Activated CD4-positive, alpha-beta T cell treated with anti-CD3 and anti-CD28 coated beads, Interleukin-2, amount 50 U/mL, for 1 hour (primary cell): ENCODE results near the gene FLT3.
"Not testable (repeated sequence)": the region's sequence is repeated elsewhere in the genome, so short reads cannot be mapped to it uniquely, and the experiment has no call there.

Experiments used
- DNase-seq: peaks from one replicate; pipeline ENCODE4 v3.0.0-alpha.2; 2020

Gene FLT3

GRCh38 chr13:27971236-27971645, 129.1 kb downstream of the FLT3 start:
- DNase-seq, result no peak

DNA sequence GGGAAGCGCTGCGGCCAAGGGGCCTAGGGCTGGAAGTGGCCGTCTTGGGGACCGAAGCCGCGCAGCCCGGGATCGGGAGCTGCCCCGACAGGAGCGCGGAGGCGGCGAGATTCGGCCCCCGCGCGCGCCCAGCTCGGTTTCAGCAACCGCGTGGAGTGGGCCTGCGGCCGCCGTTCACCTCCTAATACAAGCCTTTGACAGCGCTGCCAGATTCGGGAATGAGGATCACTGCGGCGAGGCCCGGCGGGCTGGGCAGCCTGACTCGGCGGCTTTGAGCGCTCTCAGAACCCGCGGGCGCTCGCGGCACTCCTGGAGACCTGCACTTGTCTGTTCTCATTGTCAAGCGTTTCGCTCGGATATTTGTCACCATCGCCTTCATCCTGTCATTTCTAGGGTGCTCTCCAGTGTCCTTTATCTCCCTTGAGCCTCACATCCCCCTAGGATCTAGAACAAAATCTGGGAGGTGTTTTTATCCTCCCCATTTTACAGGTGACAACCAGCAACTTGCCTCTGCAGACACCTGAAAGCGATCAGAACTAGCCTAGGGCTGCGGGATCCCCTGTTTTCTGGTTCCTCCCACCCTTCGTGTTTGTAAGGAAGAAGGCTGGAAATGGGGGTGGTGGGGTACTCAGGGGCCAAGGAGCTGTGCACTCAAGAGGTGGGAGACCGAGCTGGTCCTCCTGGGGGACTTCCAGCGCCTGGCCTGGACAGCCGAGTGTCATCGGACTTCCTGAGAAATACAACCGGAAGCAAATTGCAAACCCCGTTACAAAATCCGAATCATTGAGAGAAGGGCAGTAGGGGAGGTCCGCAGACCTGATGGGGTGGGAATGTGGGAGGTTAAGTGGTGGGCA, 129.8 kb downstream of the FLT3 start:
- no peak for DNase-seq

- no peak for DNase-seq
Measured at GRCh38 chr13:27969866-27970229, 130.5 kb downstream of the FLT3 start.

DNA sequence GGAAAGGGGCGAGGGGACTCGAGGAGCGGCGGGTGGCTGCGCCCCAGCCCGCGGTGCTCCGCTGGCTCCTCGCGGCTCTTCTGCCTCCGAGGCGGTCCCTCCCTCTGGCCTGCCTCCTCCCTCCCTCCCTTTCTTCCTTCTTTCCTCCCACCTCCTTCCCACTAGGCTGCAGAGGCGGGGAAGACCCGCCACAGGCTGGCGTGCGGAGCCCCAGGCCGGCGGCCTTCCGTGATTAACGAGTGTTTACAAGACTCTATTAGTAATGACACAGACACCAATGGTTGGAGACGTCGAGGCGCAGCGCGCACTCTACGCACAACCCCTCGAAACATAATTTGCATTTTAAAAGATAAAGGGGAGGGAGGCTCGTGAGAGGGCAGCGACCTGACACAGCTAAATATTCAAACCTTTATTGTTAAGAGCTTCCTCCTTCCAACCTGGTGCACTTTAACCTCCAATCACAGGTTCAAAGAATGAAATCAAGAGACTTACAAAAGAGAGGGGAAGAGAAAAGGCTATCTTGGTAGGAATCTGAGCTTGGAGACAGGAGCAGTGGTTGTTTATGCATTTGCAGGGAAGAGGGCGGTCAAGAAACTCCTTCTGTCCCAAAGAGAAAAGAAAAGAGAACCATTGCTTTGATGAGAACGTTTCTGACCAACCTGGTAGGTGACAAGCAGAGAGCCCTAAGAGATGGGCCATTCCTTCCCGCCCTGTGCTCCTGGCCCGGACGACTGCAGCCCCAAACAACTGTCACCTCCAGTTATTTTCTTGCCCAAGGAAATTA, 131.1 kb downstream of the FLT3 start, which contains the start of gene CDX2:
CDX2 (minus strand) TSS at position 234 of the 784 bp plus-strand sequence. CDS start 309 bp downstream, outside the sequence.
- DNase-seq, result no peak

GRCh38 chr13:27968316-27969081, 131.9 kb downstream of the FLT3 start:
- DNase-seq, result no peak

DNA sequence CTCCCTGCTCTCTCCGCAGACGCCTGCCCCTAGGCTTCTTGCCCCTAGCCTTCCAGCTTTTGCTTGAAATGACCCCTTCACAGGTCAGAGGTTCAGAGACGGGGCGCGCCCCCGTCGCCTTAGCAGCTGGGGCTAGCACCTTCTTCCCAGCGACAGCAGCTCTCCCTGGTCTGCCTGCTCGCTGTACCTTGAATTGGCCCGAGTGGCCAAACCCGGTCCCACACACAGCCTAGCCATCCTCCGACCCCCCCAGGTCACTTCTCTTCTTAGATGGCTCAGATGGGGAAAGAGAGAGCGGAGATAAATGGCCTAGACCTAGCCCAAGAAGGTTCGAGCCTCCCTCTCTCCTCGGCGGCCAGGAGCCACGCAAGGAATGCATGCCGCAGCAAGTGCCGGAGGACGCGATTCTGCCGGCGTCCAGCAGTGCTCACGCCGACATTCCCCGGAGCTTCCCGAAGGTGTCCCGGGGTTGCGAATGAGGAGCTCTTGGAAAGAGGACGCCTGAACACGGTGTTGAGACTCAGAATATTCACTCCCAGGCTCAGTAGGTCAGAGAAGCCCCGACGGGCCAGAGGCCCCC, 132.6 kb downstream of the FLT3 start:
- DNase-seq, result no peak

- no peak for DNase-seq
Measured at GRCh38 chr13:27967203-27967735, 133.1 kb downstream of the FLT3 start.

DNA sequence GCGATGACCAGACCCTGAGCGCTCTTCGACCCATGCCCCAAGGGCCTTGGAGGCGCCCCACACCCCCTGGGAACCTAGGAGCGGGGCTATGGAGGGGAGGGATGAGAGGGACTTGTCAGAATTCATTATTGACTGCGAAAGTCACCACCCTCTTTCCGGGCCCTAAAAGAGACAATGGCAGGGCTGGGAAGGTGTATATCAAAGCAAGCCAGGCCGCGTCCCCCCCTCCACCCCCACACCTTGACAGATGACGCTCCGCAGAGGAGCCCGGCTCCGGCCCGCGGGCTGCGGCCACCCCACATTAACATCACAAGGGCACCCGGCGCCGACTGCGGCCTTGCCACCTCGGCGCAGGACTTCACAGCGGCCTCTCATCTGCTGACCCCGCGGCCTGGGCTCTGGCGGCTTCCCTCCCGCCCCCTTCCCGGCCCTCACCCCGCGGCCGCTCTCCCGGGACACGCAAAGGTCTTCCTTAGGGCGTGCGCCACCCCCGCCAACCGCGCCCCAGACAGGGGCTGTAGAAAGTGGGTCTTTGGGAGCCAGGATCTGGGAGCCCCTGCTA, 133.7 kb downstream of the FLT3 start:
- no peak for DNase-seq

DNA sequence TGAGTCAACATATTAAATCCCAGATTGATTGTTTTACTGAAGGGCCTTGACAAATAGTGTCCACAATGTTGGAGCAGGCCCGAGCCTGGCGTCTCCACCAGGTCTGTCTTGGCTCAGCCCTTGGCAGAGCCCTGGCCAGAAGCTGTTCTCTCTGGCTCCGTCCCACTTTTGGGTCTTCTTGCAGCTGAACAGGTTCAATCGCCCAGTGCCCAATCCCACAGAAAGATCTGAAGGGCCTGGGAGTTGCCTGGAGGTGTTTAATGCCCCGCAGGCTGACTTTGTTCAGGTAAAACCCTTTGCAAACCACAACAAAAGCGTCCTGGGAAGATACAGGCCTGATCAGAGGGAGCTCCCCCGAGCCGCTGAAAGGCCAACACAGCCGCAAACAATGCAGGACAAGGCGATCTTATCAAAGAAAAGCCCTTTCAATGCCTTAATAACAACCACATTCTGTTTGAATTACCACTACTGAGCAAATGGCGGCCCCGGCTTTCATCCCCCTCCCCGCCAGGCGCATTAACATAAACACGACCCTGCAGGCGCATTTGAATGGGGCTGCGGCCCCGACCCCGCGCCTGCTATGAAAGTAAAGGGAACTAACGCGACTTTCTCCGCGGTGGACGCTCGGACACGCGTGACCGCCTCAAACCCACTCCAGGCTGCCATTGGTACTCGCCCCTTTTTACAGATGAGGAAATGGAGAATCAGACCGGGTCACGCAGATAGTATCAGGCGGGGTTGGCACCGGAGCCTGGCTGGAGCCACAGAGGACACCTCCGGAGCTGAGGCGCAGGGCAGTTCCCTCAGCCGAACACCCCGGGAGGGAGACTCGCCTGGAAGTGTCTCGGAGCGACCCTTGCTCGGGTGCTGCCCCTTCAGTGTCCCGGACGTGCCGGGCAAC, 134.4 kb downstream of the FLT3 start:
- DNase-seq, result no peak

DNA sequence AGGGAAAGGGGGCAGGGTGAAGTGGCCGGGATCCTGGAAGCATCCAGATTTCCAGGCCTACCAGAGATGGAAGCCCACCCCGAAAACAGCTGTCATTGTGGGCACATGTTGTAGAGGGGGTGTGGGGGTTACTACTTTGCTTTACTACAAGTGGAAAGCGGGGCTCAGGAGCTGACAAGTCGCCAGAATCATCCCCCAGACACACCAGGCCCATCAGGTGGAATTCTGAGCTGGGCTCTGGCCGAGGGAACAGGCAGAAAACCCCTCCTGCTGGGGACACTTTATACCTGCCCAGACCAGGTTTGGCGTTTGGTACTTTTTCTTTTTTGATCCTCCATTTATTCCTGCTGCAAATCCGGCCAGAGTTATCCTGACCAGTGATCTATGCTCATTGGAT, 135.0 kb downstream of the FLT3 start:
- DNase-seq, result no peak

DNA sequence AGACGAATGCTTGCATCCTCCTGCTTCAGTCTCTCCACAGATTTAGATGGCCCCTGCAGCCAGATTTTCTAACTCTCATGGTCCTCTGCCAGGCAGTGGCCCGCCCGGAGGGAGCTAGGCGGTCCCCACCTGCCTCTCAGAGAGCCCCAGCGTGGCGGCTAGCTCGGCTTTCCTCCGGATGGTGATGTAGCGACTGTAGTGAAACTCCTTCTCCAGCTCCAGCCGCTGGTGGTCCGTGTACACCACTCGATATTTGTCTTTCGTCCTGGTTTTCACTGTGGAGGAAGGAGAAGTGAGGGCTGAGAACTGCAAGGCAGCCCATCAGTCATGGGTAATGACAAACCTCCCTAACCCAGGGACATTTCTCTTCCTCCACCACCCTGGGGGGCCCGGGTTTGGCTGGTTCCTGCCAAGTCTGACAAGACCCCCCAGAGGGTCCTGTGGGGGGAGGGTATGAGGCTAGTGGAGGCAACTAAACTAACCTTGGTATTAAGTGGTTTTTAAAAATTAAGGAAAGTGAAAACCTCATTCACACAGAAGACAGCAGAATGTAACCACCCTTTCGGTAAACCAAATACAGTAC, 135.5 kb downstream of the FLT3 start:
- DNase-seq, result no peak

- DNase-seq, result not testable (repeated sequence)
Measured at GRCh38 chr13:27964206-27964605, 136.2 kb downstream of the FLT3 start.

DNA sequence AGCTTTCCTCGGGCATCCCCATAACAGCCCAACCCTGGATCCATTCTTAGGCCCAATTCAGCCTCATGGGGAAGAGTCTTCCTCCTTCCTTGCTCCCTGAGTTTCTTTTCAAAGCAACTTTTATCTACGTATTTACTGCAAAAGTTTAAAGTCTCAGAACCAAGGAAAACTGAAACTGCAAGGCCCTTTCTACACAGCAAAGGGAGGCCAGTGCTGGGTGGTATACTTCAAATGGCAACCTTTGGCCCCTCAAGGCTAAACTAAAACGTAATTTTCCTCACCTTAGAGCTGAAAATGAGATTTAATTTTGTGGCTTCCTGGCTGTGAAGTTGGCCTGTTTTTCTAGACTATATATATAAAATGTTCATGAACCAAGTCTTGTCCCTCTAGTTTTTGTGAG, 136.9 kb downstream of the FLT3 start:
- no peak for DNase-seq

DNA sequence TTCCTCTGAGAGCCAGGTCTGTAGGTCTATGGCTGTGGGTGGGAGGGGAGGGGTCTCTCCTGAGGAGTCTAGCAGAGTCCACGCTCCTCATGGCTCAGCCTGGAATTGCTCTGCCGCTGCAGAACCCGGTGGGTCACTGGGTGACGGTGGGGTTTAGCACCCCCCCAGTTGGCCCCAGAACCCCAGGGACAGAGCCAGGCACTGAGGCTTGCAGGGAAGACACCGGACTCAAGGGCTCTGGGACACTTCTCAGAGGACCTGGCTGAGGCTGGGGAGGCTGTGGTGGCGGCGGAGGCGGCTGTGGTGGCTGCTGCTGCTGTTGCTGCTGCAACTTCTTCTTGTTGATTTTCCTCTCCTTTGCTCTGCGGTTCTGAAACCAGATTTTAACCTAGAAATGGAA, 137.4 kb downstream of the FLT3 start:
- DNase-seq, result no peak

DNA sequence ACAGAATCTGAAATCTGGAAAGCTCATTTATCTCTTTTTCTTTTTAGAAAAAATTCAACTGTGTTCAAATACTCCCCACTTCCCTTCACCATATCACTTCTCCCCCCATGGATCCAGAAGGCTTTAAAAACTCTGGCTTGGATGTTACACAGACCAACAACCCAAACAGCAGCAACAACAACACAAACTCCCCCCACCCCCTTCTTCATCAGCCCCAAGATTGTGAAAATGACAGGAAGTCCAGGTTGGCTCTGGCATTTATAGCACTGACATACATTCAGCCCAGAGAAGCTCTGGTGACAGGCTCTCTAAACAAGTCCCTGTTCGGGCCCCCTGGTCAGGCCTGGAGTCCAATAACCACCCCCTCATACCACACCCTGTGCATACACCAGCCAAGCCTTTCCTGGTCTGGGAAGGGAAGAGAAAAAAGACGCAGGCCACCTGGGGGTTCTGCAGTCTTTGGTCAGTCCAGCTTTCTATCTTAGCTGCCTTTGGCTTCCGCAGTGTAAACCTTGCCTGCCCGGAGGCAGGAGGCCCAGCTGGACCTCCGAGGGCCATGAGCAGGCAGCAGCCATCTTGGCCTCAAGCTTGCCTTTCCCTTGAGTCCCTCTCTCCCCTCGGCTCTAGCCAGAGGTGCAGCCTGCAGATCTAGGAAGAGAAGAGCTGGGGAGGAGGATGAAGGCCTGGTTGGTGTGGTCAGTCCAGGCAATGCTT, 138.1 kb downstream of the FLT3 start:
- DNase-seq, result no peak

DNA sequence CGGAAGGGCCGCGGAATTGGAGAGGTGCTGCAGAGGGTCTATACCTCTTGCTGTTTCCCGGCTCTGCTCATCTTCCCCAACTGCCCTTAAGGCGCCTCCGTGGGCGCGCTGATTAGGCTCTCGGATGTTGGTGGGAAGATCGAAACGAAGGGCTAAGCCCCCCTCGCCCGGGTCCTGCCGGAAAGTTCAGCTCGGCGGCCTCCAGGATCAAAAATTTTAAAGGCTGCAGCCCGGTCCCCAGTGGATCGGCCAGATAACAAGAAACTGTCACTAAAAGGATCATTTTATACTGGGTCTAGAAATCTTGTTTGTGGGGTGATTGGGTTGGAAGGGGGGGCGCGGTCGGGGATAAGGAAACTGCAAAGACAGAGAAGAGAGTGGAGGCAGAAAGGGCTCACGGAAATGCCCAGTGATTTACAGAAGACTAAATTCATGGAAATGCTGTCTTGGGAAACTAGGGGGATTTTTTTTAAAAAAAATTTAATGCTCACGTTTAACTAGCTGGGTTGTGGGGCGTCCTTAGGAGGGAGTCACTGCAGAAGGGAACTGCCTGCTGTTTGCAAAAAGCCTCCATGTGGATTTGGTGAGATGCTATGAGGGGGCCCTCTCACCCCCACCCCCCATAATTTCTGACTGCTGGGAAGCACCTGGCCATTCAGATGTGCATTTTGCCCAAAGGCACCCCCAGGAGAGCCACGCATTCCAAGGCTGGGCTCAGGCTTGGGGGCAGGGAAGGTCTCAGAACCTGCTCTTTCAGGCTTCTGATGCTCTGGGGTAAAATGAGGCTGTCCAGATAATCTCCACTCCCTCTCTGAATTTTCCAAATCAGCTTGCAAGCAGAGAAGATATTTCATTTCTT, 138.9 kb downstream of the FLT3 start:
- no peak for DNase-seq

GRCh38 chr13:27960362-27961226, 139.8 kb downstream of the FLT3 start:
- DNase-seq, result no peak

GRCh38 chr13:27959976-27960361, 140.4 kb downstream of the FLT3 start:
- DNase-seq, result no peak
